A673 (cell line): ENCODE data around the gene CLASP2. TPM values are rescaled to one million over a fixed set of nuclear protein-coding genes. Genes with fewer than 3 reads are reported as not detected.

Experiments
- BruUV-seq: library from RNA; stranded (reverse); fragments of 400-500 nt; replicated peaks from 2 replicates; lab custom pipeline; 2021; lab: Mats Ljungman, UMichigan
- CTCF ChIA-PET: fragments of 300-600 bp; sonication (Branson Sonifier 250); formaldehyde crosslinking; loops from one replicate; lab custom pipeline; 2022; ENCODE audit warnings: antibody characterized with exemption; lab: Charles Lee
- POLR2A ChIA-PET: fragments of 300-600 bp; sonication (Branson Sonifier 250); formaldehyde crosslinking; loops from one replicate; lab custom pipeline; 2022; ENCODE audit warnings: antibody characterized with exemption; ENCODE audit not compliant: low non-redundant PET; lab: Charles Lee
- DNase-seq: peaks from one replicate; pipeline ENCODE4 v3.0.0-alpha.2; 2015; ENCODE audit warnings: low spot score
- H3K27ac ChIP-seq: fragments of 200-600 bp; sonication (generic); 2 replicates; pipeline ENCODE4 v1.5.1; 2016; ENCODE audit warnings: mixed run types, low read depth, mild to moderate bottlenecking, mixed read lengths, antibody characterized with exemption, low read length; ENCODE audit not compliant: poor library complexity, severe bottlenecking
- H3K27me3 ChIP-seq: fragments of 200-600 bp; sonication (generic); replicated peaks from 2 replicates; pipeline ENCODE4 v1.6.1; 2017; ENCODE audit warnings: mixed run types, low read depth, mild to moderate bottlenecking, mixed read lengths, antibody characterized with exemption, low read length; ENCODE audit not compliant: insufficient read depth, poor library complexity
- H3K36me3 ChIP-seq: fragments of 200-600 bp; sonication (generic); 2 replicates; pipeline ENCODE4 v1.6.1; 2016; ENCODE audit warnings: mixed run types, mild to moderate bottlenecking, mixed read lengths, antibody characterized with exemption, low read length; ENCODE audit not compliant: insufficient read depth, poor library complexity, severe bottlenecking
- H3K4me1 ChIP-seq: fragments of 200-600 bp; sonication (generic); 2 replicates; pipeline ENCODE4 v1.6.1; 2017; ENCODE audit warnings: mixed run types, mild to moderate bottlenecking, mixed read lengths, antibody characterized with exemption, low read length; ENCODE audit not compliant: insufficient read depth, poor library complexity, severe bottlenecking
- H3K4me3 ChIP-seq: fragments of 200-600 bp; sonication (generic); 2 replicates; pipeline ENCODE4 v1.5.1; 2016; ENCODE audit warnings: low read depth, mixed run types, mild to moderate bottlenecking, mixed read lengths, low read length; ENCODE audit not compliant: poor library complexity, severe bottlenecking
- H3K9me3 ChIP-seq: fragments of 200-600 bp; sonication (generic); 2 replicates; pipeline ENCODE4 v1.6.1; 2016; ENCODE audit warnings: mixed run types, low read depth, mild to moderate bottlenecking, mixed read lengths, antibody characterized with exemption, low read length; ENCODE audit not compliant: poor library complexity, severe bottlenecking
- EZH2 ChIP-seq: fragments of 200-600 bp; sonication (generic); IDR thresholded peaks from 2 replicates; pipeline ENCODE4 v1.6.1; 2017; ENCODE audit warnings: borderline replicate concordance, low read depth, mild to moderate bottlenecking, mixed read lengths, antibody characterized with exemption, low read length; ENCODE audit not compliant: poor library complexity, severe bottlenecking
- intact Hi-C: fragments of 100-400 bp; cut with micrococcal nuclease; formaldehyde crosslinking; loops from one replicate; pipeline ENCODE4 v1.10.0; 2022; ENCODE audit not compliant: unreplicated experiment
- total RNA-seq: library from RNA; stranded (reverse); gene quantifications from 2 replicates; pipeline ENCODE4 v1.2.3, GENCODE V29; 2021
- TF ChIP-seq, protein P1 (sequence below): fragments of 300-800, 200-600 bp; sonication (generic); conservative IDR thresholded peaks from 2 replicates; pipeline ENCODE4 v1.5.1; 2017; ENCODE audit warnings: low read depth, mild to moderate bottlenecking, antibody characterized with exemption, low read length, moderate library complexity, mixed read lengths

The CLASP2 gene
- total RNA-seq, 1 experiment from 2014 or later = 67.4 TPM

DNA sequence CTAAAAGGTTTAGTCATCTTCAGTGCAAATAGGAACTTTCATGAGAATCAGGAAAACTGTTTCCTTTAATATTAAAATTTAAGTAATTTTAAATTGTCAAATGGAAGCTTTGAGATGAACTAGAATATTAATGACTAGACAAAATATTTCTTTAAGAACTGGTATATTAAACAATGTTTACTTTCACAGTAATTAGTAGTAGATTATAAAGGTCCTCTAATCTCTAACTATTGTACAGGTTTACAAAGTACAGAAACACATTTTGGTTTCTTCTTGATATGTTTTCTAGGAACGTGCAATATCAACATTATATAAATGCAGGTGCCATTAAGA is 138.9 kb downstream of the CLASP2 start:
- POLR2A ChIA-PET = no interaction called here
- Histone ChIP-seq H3K4me3 (no peak overlapping the region), H3K4me1 (peaks cover 9% of the 10 kb centered on the region)

DNA sequence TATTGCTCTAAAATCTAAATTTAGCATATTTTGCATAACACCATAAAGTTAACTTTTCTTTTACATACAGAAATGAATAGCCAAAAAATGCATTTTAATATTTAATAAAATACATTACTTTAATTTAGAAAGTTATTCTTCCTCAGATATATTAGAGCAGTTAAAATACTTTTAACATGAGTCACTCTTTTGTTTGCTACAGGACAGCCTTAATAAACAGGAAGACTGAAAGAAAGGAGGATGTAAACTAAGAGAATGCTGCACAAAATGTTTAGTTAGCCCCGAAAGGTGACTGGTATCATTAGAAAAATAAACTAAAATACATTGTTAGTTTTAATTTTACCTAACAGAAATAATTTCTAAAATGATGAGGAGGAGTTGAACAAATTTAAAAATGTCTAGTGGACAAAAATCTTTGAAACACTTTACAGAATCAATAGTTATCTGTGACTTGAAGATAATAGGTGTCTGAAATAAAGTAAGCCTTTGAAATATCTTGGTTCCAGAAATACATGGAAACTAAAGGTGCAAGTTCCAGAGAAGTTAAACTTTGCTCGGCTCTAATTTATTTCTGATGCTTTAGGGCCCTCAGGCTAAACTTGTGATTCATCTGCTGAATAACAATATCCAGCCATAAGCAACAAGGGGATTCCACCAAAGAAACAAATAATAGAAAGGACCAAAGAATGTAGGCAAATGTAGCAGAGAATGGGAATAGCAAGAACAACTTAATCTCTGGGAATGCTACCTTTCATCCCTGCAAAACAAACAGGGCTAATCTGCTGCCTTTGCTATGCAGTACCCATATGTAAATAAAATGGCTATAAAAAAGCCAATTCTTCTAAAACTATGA is 139.5 kb downstream of the CLASP2 start:
- Histone ChIP-seq H3K4me1 (peaks cover 9% of the 10 kb centered on the region), H3K4me3 (no peak overlapping the region), H3K27me3 (no peaks in the 10 kb centered on the region), H3K9me3 (no peaks in the 10 kb centered on the region), H3K27ac (no peak overlapping the region), H3K36me3 (no peaks in the 10 kb centered on the region)
- CTCF ChIA-PET = no interaction called here
- BruUV-seq = no TSS peak
- intact Hi-C loops = no loop called here
- TF ChIP-seq, protein P1, sequence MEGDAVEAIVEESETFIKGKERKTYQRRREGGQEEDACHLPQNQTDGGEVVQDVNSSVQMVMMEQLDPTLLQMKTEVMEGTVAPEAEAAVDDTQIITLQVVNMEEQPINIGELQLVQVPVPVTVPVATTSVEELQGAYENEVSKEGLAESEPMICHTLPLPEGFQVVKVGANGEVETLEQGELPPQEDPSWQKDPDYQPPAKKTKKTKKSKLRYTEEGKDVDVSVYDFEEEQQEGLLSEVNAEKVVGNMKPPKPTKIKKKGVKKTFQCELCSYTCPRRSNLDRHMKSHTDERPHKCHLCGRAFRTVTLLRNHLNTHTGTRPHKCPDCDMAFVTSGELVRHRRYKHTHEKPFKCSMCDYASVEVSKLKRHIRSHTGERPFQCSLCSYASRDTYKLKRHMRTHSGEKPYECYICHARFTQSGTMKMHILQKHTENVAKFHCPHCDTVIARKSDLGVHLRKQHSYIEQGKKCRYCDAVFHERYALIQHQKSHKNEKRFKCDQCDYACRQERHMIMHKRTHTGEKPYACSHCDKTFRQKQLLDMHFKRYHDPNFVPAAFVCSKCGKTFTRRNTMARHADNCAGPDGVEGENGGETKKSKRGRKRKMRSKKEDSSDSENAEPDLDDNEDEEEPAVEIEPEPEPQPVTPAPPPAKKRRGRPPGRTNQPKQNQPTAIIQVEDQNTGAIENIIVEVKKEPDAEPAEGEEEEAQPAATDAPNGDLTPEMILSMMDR = no peak
- TF ChIP-seq EZH2 = no peak
- POLR2A ChIA-PET = no interaction called here
- peak; percentile 24 for DNase-seq

More for the DNA sequence above, 138.9 kb downstream of the CLASP2 start:
- DNase-seq = no peak
- Histone ChIP-seq H3K27me3 (no peaks in the 10 kb centered on the region), H3K27ac (no peak overlapping the region), H3K9me3 (no peaks in the 10 kb centered on the region), H3K36me3 (no peaks in the 10 kb centered on the region)
- intact Hi-C loops = no loop called here
- CTCF ChIA-PET = no interaction called here
- BruUV-seq = no TSS peak
- no peak for TF ChIP-seq EZH2
- TF ChIP-seq, protein P1 = no peak

DNA sequence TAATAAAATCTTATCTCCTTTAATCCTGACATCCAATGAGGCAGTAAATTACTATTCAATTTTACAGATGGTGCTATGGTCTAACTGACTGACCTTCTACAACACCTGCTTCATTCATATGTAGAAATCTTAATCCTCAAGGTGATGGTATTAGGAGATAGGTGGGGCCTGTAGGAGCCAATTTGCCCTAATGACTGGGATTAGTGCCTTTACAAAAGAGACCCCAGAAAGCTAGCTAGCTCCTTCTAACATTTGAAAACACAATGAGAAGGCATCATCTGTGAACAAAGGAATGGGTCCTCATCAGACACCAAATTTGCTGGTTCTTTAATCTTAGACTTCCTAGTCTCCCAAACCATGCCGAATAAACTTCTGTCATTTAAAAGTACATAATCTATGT is 140.5 kb downstream of the CLASP2 start:
- Histone ChIP-seq H3K9me3 (no peaks in the 10 kb centered on the region), H3K27ac (no peak overlapping the region), H3K27me3 (no peaks in the 10 kb centered on the region), H3K4me3 (no peak overlapping the region), H3K4me1 (peaks cover 9% of the 10 kb centered on the region), H3K36me3 (no peaks in the 10 kb centered on the region)
- POLR2A ChIA-PET = no interaction called here
- intact Hi-C loops = no loop called here
- no TSS peak for BruUV-seq
- DNase-seq = no peak
- CTCF ChIA-PET = no interaction called here
- no peak for TF ChIP-seq EZH2
- TF ChIP-seq, protein P1 = no peak
